Measurements from ENCODE around the gene CECR2. TPM values are rescaled to one million over a fixed set of nuclear protein-coding genes. Genes with fewer than 3 reads are reported as not detected.
A peak's percentile ranks its signal among the peaks of the same experiment; 100 is the strongest.

CECR2 gene
- total RNA-seq, 1 experiment from 2014 or later: 3.6 TPM

DNA sequence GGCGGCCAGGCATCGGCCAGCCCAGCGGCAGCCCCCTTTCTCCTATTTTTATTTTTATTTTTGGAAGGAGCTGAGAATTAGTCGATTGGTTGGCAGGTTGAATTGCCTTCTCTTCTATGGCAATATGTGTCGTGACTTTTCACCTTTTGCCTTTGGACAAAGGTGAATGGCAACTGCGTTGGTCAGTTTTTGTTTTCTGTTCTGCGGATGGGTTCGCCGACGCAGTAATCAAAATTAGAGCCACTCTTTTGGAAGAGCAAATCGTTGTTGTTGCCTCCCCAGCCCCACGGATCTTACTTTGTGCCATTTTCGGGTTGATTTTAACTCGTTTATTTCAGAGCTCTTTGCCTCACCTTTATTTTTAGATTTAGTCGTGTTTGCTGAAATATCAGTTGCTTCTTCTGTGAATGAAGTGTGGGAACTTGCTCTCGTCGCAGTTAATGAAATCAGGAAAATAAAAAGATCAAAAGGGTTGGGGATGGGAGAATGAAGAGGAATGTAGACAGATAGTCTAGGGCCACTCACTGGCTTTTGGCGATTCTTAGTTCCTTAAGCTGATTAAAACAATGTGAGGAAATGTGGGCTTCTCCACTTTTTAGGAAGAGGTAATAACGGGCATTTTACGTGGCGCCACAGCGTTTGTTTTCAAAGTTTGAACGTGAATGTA, 1.6 kb downstream of the CECR2 start:
- ChIA-PET POLR2A (no interaction called here), CTCF (no interaction called here)
- H3K27me3 ChIP-seq (ENCODE audit: control insufficient read depth, insufficient read depth, low read length): no peaks in the 10 kb centered on the region
- no TSS peak for BruUV-seq (replicated peaks)
- H3K9me3 ChIP-seq (ENCODE audit: control insufficient read depth, insufficient read depth, low read depth, low read length): no peaks in the 10 kb centered on the region
- intact Hi-C loops (cut with micrococcal nuclease; ENCODE audit: unreplicated experiment) (no loop called here), in situ Hi-C loops (cut with HindIII; ENCODE audit: low pct_unique_long_range_greater_than_20kb, low sequenced_read_pairs) (no loop called here)
- no peak for TF ChIP-seq REST (IDR thresholded peaks at IDR 0.05; ENCODE audit: insufficient read depth in 1 of 2, low read depth in 2 of 2, low read length in 1 of 2)
- no peak for TF ChIP-seq CTCF (IDR thresholded peaks at IDR 0.05)
- H3K36me3 ChIP-seq (ENCODE audit: control insufficient read depth, insufficient read depth, low read length): no peaks in the 10 kb centered on the region
- H3K4me1 ChIP-seq (ENCODE audit: control insufficient read depth, insufficient read depth, low read length): no peaks in the 10 kb centered on the region; the same call in 1 of the 2 replicates
- DNase-seq (ENCODE audit: low read depth, low spot score): no peak
- ATAC-seq: no peak
- H3K27ac ChIP-seq (ENCODE audit: low read length): peak overlapping the region; percentile 5; the same call in 1 of the 2 replicates
- peak overlapping the region; percentile 30 to 37 for H3K4me3 ChIP-seq (ENCODE audit: low read depth in 2 of 2, low read length in 2 of 2)

DNA sequence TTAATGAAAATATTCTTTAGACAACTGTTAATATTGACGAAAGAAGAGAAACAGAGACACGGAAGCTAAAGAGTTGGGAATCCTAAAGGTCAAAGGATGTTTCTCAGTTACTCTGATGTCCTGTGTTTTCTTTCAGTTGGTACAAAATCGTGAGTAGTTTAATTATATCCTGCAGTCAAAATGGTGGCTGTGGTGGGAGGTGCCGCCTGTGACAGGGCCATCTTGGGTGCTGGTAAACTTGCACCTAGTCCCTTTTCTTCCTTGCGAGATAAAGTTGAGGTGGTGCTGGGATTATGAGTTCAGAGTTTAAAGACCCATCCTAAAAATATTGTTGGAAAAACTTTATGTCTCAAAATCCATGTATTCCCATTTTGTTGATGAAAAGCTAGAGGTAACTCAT, 2.2 kb downstream of the CECR2 start:
- DNase-seq (ENCODE audit: low read depth, low spot score): no peak
- no peaks in the 10 kb centered on the region for H3K9me3 ChIP-seq (ENCODE audit: control insufficient read depth, insufficient read depth, low read depth, low read length)
- ChIA-PET CTCF (no interaction called here), POLR2A (no interaction called here)
- ATAC-seq: no peak
- TSS peak; percentile 73 for BruUV-seq (replicated peaks)
- H3K27me3 ChIP-seq (ENCODE audit: control insufficient read depth, insufficient read depth, low read length): no peaks in the 10 kb centered on the region
- H3K4me1 ChIP-seq (ENCODE audit: control insufficient read depth, insufficient read depth, low read length): no peaks in the 10 kb centered on the region; the same call in 1 of the 2 replicates
- intact Hi-C loops (cut with micrococcal nuclease; ENCODE audit: unreplicated experiment) (no loop called here), in situ Hi-C loops (cut with HindIII; ENCODE audit: low pct_unique_long_range_greater_than_20kb, low sequenced_read_pairs) (no loop called here)
- no peaks in the 10 kb centered on the region for H3K36me3 ChIP-seq (ENCODE audit: control insufficient read depth, insufficient read depth, low read length)
- no peak for TF ChIP-seq CTCF (IDR thresholded peaks at IDR 0.05)
- TF ChIP-seq SIN3A (IDR thresholded peaks at IDR 0.05; ENCODE audit: borderline replicate concordance, insufficient read depth, low read depth, low read length): no peak
- no peak for TF ChIP-seq POLR2AphosphoS5 (IDR thresholded peaks at IDR 0.05; ENCODE audit: low read depth, low read length)
- TF ChIP-seq REST (IDR thresholded peaks at IDR 0.05; ENCODE audit: insufficient read depth in 1 of 2, low read depth in 2 of 2, low read length in 1 of 2): no peak
- no peak for TF ChIP-seq TCF7L2 (IDR thresholded peaks at IDR 0.05; ENCODE audit: low read depth, low read length)
- H3K27ac ChIP-seq (ENCODE audit: low read length): peak overlapping the region; percentile 5; the same call in 1 of the 2 replicates
- H3K4me3 ChIP-seq (ENCODE audit: low read depth in 2 of 2, low read length in 2 of 2): peak overlapping the region; percentile 30 to 37; a peak in 3 of 4 replicates
